GM19467 (cell line): ENCODE results near the gene COPS7A.
"Not testable (repeated sequence)": the region's sequence is repeated elsewhere in the genome, so short reads cannot be mapped to it uniquely, and the experiment has no call there.

Experiments
- ATAC-seq: cut with Tn5 transposase; IDR thresholded peaks from one replicate; pipeline ENCODE4 v1.9.1; 2021; ENCODE audit warnings: mild to moderate bottlenecking, moderate library complexity; ENCODE audit not compliant: unreplicated experiment

The COPS7A gene

GRCh38 chr12:6701078-6701768 is 22.6 kb upstream of the COPS7A start:
- no peak for ATAC-seq

GRCh38 chr12:6703631-6704030 is 20.2 kb upstream of the COPS7A start:
- ATAC-seq, result no peak

GRCh38 chr12:6708351-6708750 is 15.5 kb upstream of the COPS7A start:
- ATAC-seq, result not testable (repeated sequence)

GRCh38 chr12:6708960-6709394 is 14.9 kb upstream of the COPS7A start:
- ATAC-seq, result no peak

- not testable (repeated sequence) for ATAC-seq
Measured at GRCh38 chr12:6716031-6716873, 7.6 kb upstream of the COPS7A start.

GRCh38 chr12:6716874-6717437 is 6.9 kb upstream of the COPS7A start:
- ATAC-seq, result no peak

- ATAC-seq, result no peak
Measured at GRCh38 chr12:6722863-6723262, 983 bp upstream of the COPS7A start.

- peak; percentile 9 for ATAC-seq
Measured at GRCh38 chr12:6724409-6724797, 557 bp downstream of the COPS7A start.

GRCh38 chr12:6725350-6725749 is 1.5 kb downstream of the COPS7A start:
- ATAC-seq, result no peak

- no peak for ATAC-seq
Measured at GRCh38 chr12:6729186-6729585, 5.3 kb downstream of the COPS7A start.

GRCh38 chr12:6730169-6730568 is 6.3 kb downstream of the COPS7A start:
- no peak for ATAC-seq

GRCh38 chr12:6734506-6735387 is 10.9 kb downstream of the COPS7A start:
- ATAC-seq, result no peak

- no peak for ATAC-seq
Measured at GRCh38 chr12:6735448-6736191, 11.8 kb downstream of the COPS7A start.

GRCh38 chr12:6736754-6737153 is 12.9 kb downstream of the COPS7A start:
- ATAC-seq, result no peak

GRCh38 chr12:6742080-6742479 is 18.2 kb downstream of the COPS7A start:
- ATAC-seq, result not testable (repeated sequence)

- ATAC-seq, result no peak
Measured at GRCh38 chr12:6742834-6743233, 19.0 kb downstream of the COPS7A start.

GRCh38 chr12:6743300-6743699 is 19.5 kb downstream of the COPS7A start:
- not testable (repeated sequence) for ATAC-seq

GRCh38 chr12:6745741-6746525 is 22.1 kb downstream of the COPS7A start:
- no peak for ATAC-seq

GRCh38 chr12:6747216-6747615 is 23.4 kb downstream of the COPS7A start:
- no peak for ATAC-seq
